Right lobe of liver (tissue), 4 donors: Measurements from ENCODE around the gene TLR9.

Experiments
- POLR2A ChIP-seq: fragments of 450-650 bp; IDR thresholded peaks from one replicate; pipeline ENCODE4 v1.6.1; 2017; ENCODE audit warnings: antibody characterized with exemption, mild to moderate bottlenecking
- TF ChIP-seq, protein P1 (sequence below), 4 donors: fragments of 200-600 bp in 3 of 4; fragments of 450-650 bp in 1 of 4; IDR thresholded peaks; one replicate each; pipeline versions ENCODE4 v1.5.1 to v1.8.0; 2016 to 2022; ENCODE audit warnings: antibody characterized with exemption in 4 of 4, mild to moderate bottlenecking in 2 of 4
- donor health status: DM: no; HTN: no; CAD: no.
- donor health status: DM: no; HTN: no; CAD: no.
- donor health status: DM: no; HTN: yes; CAD: no.

DNA sequence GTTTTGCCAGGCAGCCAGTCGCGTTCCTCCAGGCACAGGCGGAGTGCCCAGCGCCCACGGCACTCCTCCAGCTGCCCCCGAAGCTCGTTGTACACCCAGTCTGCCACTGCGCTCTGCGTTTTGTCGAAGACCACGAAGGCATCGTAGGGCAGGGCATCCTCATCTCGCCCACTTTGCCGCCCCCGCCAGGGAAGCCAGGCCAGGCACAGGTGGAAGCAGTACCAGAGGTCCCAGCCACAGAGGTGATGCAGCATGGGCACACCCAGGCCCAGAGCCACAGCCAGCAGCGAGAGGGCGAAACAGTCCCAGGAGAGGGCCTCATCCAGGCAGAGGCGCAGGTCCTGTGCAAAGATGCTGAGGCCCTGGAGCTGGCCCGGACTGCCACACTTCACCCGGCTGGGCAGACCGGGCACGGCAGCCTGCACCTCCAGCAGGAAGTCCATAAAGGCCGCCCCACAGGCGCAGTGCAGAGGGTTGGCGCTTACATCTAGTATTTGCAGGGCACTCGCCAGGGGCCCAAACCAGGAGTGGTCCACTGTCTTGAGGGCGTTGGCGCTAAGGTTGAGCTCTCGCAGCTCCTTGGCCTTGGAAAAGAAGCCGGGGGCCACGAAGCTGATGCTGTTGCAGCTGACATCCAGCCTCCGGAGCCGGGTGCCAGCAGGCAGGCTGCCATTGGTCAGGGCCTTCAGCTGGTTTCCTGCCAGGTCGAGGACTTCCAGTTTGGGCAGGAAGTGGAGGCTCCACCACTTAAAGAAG, 3.7 kb downstream of the TLR9 start:
- TF ChIP-seq, protein P1, sequence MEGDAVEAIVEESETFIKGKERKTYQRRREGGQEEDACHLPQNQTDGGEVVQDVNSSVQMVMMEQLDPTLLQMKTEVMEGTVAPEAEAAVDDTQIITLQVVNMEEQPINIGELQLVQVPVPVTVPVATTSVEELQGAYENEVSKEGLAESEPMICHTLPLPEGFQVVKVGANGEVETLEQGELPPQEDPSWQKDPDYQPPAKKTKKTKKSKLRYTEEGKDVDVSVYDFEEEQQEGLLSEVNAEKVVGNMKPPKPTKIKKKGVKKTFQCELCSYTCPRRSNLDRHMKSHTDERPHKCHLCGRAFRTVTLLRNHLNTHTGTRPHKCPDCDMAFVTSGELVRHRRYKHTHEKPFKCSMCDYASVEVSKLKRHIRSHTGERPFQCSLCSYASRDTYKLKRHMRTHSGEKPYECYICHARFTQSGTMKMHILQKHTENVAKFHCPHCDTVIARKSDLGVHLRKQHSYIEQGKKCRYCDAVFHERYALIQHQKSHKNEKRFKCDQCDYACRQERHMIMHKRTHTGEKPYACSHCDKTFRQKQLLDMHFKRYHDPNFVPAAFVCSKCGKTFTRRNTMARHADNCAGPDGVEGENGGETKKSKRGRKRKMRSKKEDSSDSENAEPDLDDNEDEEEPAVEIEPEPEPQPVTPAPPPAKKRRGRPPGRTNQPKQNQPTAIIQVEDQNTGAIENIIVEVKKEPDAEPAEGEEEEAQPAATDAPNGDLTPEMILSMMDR (IDR thresholded peaks at IDR 0.05), result no peak
- no peak for TF ChIP-seq POLR2A
